Measurements from ENCODE around the gene ARHGAP22.

The ARHGAP22 gene

GRCh38 chr10:48587819-48588218 is 17.1 kb downstream of the ARHGAP22 start:
- H3K4me3 ChIP-seq (ENCODE audit: low read depth, low read length) = no peak overlapping the region
- TF ChIP-seq CTCF (IDR thresholded peaks at IDR 0.05; ENCODE audit: borderline replicate concordance, insufficient read depth, low read depth, low read length) = no peak

GRCh38 chr10:48587101-48587500 is 17.8 kb downstream of the ARHGAP22 start:
- no peak overlapping the region for H3K4me3 ChIP-seq (ENCODE audit: low read depth, low read length)
- no peak for TF ChIP-seq CTCF (IDR thresholded peaks at IDR 0.05; ENCODE audit: borderline replicate concordance, insufficient read depth, low read depth, low read length)

GRCh38 chr10:48582970-48583369 is 21.9 kb downstream of the ARHGAP22 start:
- H3K4me3 ChIP-seq (ENCODE audit: low read depth, low read length) = no peak overlapping the region

GRCh38 chr10:48580236-48580635 is 24.6 kb downstream of the ARHGAP22 start:
- no peak overlapping the region for H3K4me3 ChIP-seq (ENCODE audit: low read depth, low read length)
- TF ChIP-seq CTCF (IDR thresholded peaks at IDR 0.05; ENCODE audit: borderline replicate concordance, insufficient read depth, low read depth, low read length) = no peak

More at GRCh38 chr10:48582970-48583369, 21.9 kb downstream of the ARHGAP22 start:
- no peak for TF ChIP-seq CTCF (IDR thresholded peaks at IDR 0.05; ENCODE audit: borderline replicate concordance, insufficient read depth, low read depth, low read length)

GRCh38 chr10:48579251-48579960 is 25.5 kb downstream of the ARHGAP22 start:
- no peak overlapping the region for H3K4me3 ChIP-seq (ENCODE audit: low read depth, low read length)
- no peak for TF ChIP-seq CTCF (IDR thresholded peaks at IDR 0.05; ENCODE audit: borderline replicate concordance, insufficient read depth, low read depth, low read length)

GRCh38 chr10:48577158-48577557 is 27.7 kb downstream of the ARHGAP22 start:
- no peak overlapping the region for H3K4me3 ChIP-seq (ENCODE audit: low read depth, low read length)
- TF ChIP-seq CTCF (IDR thresholded peaks at IDR 0.05; ENCODE audit: borderline replicate concordance, insufficient read depth, low read depth, low read length) = no peak

GRCh38 chr10:48576501-48576900 is 28.4 kb downstream of the ARHGAP22 start:
- H3K4me3 ChIP-seq (ENCODE audit: low read depth, low read length) = no peak overlapping the region
- no peak for TF ChIP-seq CTCF (IDR thresholded peaks at IDR 0.05; ENCODE audit: borderline replicate concordance, insufficient read depth, low read depth, low read length)

Measured in GM12875 (cell line).